SK-N-SH treated with all-trans-retinoic acid at 6 μM for 48 hours (cell line): ENCODE measurements around the gene SLC52A3.
A peak's percentile ranks its signal among the peaks of the same experiment; 100 is the strongest.

Experiments
- ATAC-seq: fragments of 200-7000 bp; cut with Tn5 transposase; 3 replicates; pipeline ENCODE4 v1.9.1; 2020; ENCODE audit warnings: mild to moderate bottlenecking, moderate library complexity
- BACH2 ChIP-seq: fragments of 250-450 bp; sonication (Bioruptor Pico); IDR thresholded peaks from 2 replicates; pipeline ENCODE4 v1.9.0; 2021; ENCODE audit warnings: mild to moderate bottlenecking, borderline replicate concordance
- CREB5 ChIP-seq: fragments of 250-450 bp; sonication (Bioruptor Pico); IDR thresholded peaks from 2 replicates; pipeline ENCODE4 v1.5.1; 2020; ENCODE audit warnings: low read depth, mild to moderate bottlenecking, moderate library complexity
- CSDC2 ChIP-seq: fragments of 250-450 bp; sonication (Bioruptor Pico); IDR thresholded peaks from 2 replicates; pipeline ENCODE4 v1.5.0; 2020; ENCODE audit warnings: mild to moderate bottlenecking, moderate library complexity
- CSRNP3 ChIP-seq: fragments of 250-450 bp; sonication (Bioruptor Pico); IDR thresholded peaks from 2 replicates; pipeline ENCODE4 v1.5.1; 2021; ENCODE audit warnings: mild to moderate bottlenecking, moderate library complexity
- ESRRG ChIP-seq: fragments of 250-450 bp; sonication (Bioruptor Pico); IDR thresholded peaks from 2 replicates; pipeline ENCODE4 v1.6.1; 2021; ENCODE audit warnings: mild to moderate bottlenecking
- GLIS3 ChIP-seq: fragments of 250-450 bp; sonication (Bioruptor Pico); IDR thresholded peaks from 2 replicates; pipeline ENCODE4 v1.5.0; 2020; ENCODE audit warnings: mild to moderate bottlenecking, moderate library complexity
- ISL1 ChIP-seq: fragments of 250-450 bp; sonication (Bioruptor Pico); IDR thresholded peaks from 2 replicates; pipeline ENCODE4 v2.1.2; 2022; ENCODE audit warnings: mild to moderate bottlenecking, moderate library complexity
- OSR1 ChIP-seq: fragments of 250-450 bp; sonication (Bioruptor Pico); IDR thresholded peaks from 2 replicates; pipeline ENCODE4 v1.8.0; 2022; ENCODE audit warnings: moderate library complexity, mild to moderate bottlenecking, inconsistent platforms
- PATZ1 ChIP-seq: fragments of 250-450 bp; sonication (Bioruptor Pico); IDR thresholded peaks from 2 replicates; pipeline ENCODE4 v1.8.0; 2020; ENCODE audit warnings: mild to moderate bottlenecking, moderate library complexity, borderline replicate concordance
- POU6F1 ChIP-seq: fragments of 250-450 bp; sonication (Bioruptor Pico); IDR thresholded peaks from 2 replicates; pipeline ENCODE4 v1.8.0; 2021; ENCODE audit warnings: low read depth, mild to moderate bottlenecking, moderate library complexity, borderline replicate concordance
- PPARA ChIP-seq: fragments of 250-450 bp; sonication (Bioruptor Pico); IDR thresholded peaks from 2 replicates; pipeline ENCODE4 v1.5.0; 2020; ENCODE audit warnings: mild to moderate bottlenecking, borderline replicate concordance
- SNAI2 ChIP-seq: fragments of 250-450 bp; sonication (Bioruptor Pico); IDR thresholded peaks from 2 replicates; pipeline ENCODE4 v1.5.0; 2020; ENCODE audit warnings: mild to moderate bottlenecking, moderate library complexity
- TCF4 ChIP-seq: fragments of 250-450 bp; sonication (Bioruptor Pico); IDR thresholded peaks from 2 replicates; pipeline ENCODE4 v1.8.0; 2021; ENCODE audit warnings: mild to moderate bottlenecking, moderate library complexity, borderline replicate concordance
- TOX ChIP-seq: fragments of 250-450 bp; sonication (Bioruptor Pico); IDR thresholded peaks from 2 replicates; pipeline ENCODE4 v1.8.0; 2021; ENCODE audit warnings: mild to moderate bottlenecking, moderate library complexity, borderline replicate concordance
- ZFP3 ChIP-seq: fragments of 250-450 bp; sonication (Bioruptor Pico); IDR thresholded peaks from 2 replicates; pipeline ENCODE4 v1.5.0; 2020; ENCODE audit warnings: mild to moderate bottlenecking, moderate library complexity
- ZFP30 ChIP-seq: fragments of 450-650 bp; formaldehyde crosslinking; IDR thresholded peaks from 2 replicates; pipeline ENCODE4 v1.5.0; 2022; ENCODE audit warnings: mild to moderate bottlenecking, moderate library complexity
- ZNF565 ChIP-seq: fragments of 450-650 bp; formaldehyde crosslinking; conservative IDR thresholded peaks from 2 replicates; pipeline ENCODE4 v1.5.0; 2020; ENCODE audit warnings: low read depth, mild to moderate bottlenecking, moderate library complexity
- ZNF70 ChIP-seq: fragments of 450-650 bp; formaldehyde crosslinking; IDR thresholded peaks from 2 replicates; pipeline ENCODE4 v1.5.0; 2020; ENCODE audit warnings: mild to moderate bottlenecking, moderate library complexity
- ZNF8 ChIP-seq: fragments of 450-650 bp; formaldehyde crosslinking; IDR thresholded peaks from 2 replicates; pipeline ENCODE4 v1.5.0; 2020; ENCODE audit warnings: mild to moderate bottlenecking, moderate library complexity

SLC52A3 gene

GRCh38 chr20:764255-764654, 4.0 kb downstream of the SLC52A3 start:
- no peak for TF ChIP-seq POU6F1
- ATAC-seq = no peak

GRCh38 chr20:761418-762381, 6.6 kb downstream of the SLC52A3 start:
- TF ChIP-seq OSR1 (CRISPR knock-in tag) (no peak), CREB5 (CRISPR knock-in tag) (no peak), PATZ1 (no peak), ZNF70 (CRISPR knock-in tag) (no peak), SNAI2 (CRISPR knock-in tag) (no peak), ZNF8 (CRISPR knock-in tag) (no peak), ZFP3 (no peak), ZFP30 (CRISPR knock-in tag) (no peak), ESRRG (no peak), POU6F1 (no peak), PPARA (CRISPR knock-in tag) (no peak), TCF4 (no peak), TOX (CRISPR knock-in tag) (no peak), CSRNP3 (CRISPR knock-in tag) (no peak), ISL1 (CRISPR knock-in tag) (no peak), BACH2 (no peak), GLIS3 (CRISPR knock-in tag) (no peak)

GRCh38 chr20:760751-761417, 7.4 kb downstream of the SLC52A3 start:
- no peak for TF ChIP-seq TCF4
- TF ChIP-seq BACH2 = no peak
- TF ChIP-seq SNAI2 (CRISPR knock-in tag) = no peak
- TF ChIP-seq CSDC2 (CRISPR knock-in tag) = no peak
- TF ChIP-seq CSRNP3 (CRISPR knock-in tag) = no peak
- no peak for TF ChIP-seq OSR1 (CRISPR knock-in tag)
- no peak for TF ChIP-seq ZFP3
- TF ChIP-seq ZNF565 = no peak
- peak; percentile 76 for ATAC-seq

More at GRCh38 chr20:761418-762381, 6.6 kb downstream of the SLC52A3 start:
- ATAC-seq = no peak
